ENCODE measurements around the gene PLA2G6.
A peak's percentile ranks its signal among the peaks of the same experiment; 100 is the strongest.

The PLA2G6 gene

GRCh38 chr22:38108561-38109319 lies 72.9 kb downstream of the PLA2G6 start:
- DNase-seq, result no peak

DNA sequence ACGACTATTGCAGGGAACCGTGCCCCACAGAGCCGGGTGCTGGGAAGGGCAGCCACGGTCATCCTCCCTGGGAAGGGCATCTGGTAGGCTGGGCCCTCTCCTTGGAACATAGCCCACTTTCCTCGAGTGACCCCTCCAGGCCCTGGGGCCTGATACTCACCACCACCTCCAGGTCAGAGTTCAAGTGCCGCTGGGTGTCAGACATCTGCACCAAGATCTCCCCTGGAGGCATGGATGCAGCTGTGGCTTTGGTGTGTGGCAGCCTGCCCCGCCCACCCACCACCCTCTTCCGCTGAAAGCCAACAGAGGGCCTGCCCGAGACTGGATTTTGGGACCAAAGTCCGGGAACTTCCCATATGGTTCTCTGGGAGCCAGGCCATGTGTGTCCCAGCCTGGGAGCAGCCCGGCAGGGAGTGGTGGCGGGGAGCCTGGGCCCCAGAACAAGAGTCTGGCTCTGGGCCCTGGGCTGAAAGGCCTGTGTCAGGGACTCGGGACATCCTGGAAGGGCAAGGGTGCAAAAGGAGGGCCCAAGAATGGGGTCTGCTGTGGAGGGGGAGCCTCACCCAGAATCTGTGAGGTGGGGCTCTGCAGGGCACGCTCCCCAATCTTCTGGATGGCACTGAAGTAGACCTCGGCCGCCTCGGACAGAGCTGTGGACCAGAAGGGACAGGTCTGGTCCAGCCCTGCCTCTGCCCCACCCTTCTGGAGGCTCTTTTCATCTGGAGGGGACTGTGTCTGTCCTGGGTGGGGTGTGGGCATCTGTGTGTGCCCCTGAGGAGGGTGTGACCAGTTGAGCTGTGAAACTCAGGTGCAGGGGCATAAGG lies 73.7 kb downstream of the PLA2G6 start:
- peak; percentile 53 for DNase-seq

DNA sequence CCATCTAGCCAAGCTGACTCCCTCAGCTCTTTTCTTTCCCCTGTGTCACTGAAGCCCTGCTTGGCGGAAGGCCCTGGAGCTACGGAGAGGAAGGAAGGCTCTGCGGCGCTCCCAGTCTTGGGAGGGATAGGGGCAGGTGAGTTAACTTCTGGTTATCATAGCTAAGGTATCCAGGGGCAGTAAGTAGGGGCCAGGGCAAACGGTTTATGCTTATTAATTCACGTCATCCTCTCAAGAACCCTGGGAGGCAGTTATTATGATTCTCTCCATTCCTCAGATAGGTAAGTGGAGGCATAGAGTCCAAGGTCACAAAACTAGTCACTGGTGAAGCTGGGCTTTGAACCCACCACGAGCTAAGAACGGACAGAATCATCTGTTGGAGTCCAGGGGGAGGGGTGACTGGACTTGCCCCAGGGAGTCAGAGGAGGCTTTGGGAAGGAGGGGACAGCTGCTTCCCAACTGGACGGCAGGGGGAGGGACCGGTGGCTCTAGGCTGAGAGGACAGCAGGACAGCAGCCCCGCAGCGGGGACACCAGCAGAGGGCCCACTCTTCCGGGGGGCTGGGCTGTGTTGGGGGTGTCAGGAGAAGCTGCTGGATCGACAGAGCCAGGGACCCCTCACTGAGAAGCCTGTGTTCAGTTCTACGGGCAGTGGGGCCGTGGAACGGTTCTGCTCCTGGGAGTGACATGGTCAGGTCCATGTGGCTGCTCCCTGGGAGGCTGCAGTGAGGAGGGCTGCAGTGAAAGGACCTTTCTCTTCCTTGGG lies 74.6 kb downstream of the PLA2G6 start:
- no peak for DNase-seq

- DNase-seq, result no peak
Measured at GRCh38 chr22:38104084-38104483, 77.5 kb downstream of the PLA2G6 start.

DNA sequence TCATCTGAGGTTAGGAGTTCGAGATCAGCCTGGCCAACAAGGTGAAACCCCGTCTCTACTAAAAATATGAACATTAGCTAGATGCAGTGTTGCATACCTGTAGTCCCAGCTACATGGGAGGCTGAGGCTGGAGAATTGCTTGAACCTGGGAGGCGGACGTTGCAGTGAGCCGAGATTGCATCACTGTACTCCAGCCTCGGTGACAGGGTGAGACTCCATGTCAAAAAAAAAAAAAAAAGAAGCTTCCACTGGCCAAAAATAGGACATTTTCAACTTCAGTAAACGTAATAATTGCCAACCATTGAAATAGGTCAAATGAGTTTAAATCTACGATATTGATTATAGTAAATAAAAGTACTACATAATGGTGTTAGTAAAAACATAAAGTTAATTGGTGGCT lies 78.0 kb downstream of the PLA2G6 start:
- no peak for DNase-seq

DNA sequence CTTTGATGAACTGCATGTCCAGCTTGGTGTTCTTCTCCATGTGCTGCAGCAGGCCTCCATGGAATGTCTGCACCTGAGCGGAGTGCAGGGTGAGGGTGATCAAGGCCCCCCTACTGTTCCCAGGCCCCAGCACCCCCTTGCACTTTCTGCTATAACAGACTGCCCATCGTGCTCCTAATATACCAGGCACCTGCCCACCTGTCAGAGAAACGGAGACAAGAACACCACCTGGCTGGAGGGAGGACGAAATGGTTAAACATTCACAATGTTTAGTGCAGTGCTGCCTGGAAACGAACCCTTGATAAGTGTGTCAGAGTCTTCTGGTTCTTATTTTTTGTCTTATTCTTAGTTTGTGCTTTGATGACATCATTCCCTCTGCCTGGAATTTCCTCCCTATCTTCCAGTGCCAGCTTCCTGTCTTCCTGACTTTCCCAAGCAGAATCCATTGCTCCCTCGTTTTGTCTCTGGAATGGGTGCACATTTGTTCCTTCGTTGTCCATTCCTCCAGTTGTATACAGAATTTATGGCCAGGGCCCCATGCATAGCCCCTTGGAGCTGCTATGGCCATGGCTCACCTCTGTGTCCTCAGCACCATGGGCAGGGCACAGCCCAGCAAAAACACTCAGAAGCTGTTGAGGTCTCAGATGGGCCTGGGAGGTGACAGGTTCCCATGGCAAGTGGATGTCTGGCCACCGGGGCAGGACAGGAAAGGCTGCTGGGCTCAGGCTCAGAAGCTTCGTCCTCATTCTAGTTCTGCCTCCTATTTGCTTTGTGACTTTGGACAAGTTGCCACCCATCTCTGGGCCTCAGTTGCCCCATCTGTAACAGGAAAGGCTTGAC lies 83.0 kb downstream of the PLA2G6 start:
- DNase-seq, result no peak

DNA sequence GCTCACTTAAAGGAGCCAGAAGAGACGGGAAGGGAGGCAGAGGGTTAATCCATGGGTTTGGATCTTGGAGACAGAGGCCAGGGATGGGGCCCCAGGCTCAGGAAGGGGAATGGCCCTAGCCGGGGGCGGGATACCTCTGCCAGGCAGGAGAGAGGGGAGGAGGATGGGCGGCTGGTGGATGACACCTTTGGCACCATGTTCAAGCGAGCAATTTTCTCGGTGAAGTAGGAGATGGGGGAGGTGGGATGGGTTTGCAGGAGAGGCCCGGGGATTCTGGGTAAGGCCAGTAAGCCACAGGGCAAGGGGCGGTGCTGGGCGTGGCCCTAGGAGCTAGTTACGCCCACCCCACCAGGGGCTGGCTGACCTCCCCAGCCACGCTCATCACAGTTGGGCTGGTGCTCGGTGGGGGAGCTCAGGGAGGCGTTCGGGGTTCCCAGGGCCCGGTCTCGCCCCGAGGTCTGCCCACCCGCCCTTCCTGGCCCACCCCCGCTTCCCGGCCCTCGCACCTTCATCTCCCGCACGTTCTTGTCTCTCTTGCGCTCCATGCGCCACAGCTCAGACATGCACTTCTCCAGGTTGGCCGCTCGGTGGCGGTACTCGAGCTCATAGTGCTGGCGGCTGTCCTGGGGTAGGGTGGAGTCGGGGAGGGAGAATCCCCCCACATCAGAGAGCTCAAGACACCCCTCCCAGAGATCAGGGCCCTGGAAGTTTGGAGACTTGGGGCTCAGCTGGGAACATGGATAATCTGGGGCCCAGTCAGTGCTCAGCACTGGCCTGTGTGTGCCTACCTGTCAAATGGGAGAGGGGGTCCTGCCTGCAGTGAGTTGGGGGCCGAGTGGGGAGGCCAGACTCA lies 83.8 kb downstream of the PLA2G6 start:
- no peak for DNase-seq

DNA sequence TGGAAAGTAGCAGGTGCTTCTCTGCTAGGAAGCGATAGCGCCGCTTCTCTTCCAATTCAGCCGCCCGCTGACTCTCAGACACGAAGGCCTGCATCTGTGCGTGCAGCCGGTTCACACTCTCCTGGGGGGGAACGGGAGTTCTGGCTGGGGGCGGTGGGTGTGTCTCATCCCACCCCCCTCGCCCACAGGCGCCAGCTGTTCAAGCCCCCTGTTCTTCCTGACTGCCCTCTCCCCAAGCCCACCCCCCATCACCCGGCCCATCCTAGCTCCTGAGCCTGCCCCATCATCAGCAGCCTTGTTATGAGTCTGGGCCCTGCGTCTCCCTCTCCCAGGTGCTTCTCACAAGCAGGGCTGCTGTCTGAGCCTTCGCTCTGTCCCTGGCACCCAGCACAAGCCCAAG lies 84.6 kb downstream of the PLA2G6 start:
- no peak for DNase-seq

DNA sequence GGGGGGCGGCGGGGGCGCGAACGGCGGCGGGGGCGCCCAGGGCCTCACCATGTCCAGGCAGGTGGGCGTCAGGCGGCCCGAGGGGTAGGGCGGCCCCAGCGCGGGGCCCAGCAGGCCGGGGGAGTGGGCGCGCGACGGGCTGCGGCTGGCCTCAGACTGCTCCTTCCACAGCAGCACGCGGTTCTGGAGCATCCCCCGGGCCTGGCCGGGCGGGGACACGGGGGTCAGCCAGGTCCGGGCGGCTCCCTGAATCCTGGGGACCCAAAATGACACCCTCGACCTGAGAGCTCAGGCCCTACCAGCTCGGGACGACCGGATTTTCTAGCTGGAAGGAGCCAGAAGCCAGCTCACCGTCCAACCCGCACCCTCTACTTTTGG lies 92.2 kb downstream of the PLA2G6 start:
- DNase-seq, result no peak

DNA sequence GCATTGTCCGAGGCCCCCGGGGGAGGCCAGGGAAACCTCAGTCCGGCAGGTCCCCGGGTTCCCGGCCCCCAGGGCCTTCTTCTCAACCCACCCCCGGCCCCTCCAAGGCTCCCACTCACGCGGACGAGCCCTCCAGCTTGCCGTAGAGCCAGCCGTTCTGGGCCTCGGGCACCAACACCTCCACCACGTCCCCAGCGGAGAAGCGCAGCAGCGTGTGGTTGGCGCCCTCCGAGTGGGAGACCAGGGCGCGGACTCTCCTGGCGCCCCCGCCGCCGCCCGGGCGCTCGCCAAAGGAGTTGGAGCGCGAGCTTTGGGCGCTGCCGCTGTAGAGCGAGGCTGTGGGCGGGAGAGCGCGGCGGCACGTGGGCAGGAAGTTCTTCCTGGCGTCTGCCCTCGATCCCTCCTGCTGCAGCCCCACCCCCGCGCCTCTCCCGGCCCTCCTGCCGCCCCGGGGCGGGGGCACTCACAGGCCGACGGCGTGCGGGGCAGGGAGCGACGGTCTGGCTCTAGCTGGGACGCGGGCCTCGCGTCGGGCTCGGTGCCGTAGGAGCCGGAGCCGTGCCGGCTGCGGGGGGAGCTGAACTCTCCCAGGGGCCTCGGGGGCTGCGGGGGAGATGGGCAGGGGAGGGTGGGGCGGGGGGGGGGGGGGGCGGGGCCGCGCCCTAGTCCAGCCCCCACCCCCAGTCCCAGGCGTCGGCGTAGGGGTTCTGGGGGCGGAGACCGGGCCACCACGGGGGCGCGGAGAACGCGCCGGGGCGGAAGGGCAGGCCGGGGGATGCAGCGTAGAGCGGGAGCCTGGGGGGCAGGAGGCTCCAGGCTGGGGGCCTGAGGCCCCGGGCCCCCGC lies 92.8 kb downstream of the PLA2G6 start:
- no peak for DNase-seq

GRCh38 chr22:38087855-38088254 lies 93.8 kb downstream of the PLA2G6 start:
- DNase-seq, result no peak

GRCh38 chr22:38086942-38087341 lies 94.7 kb downstream of the PLA2G6 start:
- DNase-seq, result no peak

- no peak for DNase-seq
Measured at GRCh38 chr22:38086001-38086845, 95.4 kb downstream of the PLA2G6 start.

DNA sequence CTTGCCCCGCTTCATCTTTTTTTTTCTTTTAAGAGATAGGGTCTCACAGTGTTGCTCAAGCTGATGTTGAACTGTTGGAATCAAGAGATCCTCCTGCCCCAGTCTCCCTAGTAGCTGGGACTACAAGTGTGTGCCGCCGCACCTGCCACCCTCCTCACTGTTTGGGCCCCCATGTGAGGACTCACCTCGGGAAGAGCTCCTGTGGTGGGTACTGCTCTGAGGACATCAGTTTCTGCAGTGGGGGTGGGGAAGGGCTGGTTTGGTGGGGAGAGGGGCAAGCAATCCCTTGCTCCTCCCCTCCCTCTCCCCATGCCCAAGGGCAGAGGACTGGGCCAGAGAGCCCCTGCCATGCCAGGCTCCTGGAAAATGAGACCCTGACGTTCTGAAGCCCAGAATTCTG lies 96.1 kb downstream of the PLA2G6 start:
- no peak for DNase-seq

DNA sequence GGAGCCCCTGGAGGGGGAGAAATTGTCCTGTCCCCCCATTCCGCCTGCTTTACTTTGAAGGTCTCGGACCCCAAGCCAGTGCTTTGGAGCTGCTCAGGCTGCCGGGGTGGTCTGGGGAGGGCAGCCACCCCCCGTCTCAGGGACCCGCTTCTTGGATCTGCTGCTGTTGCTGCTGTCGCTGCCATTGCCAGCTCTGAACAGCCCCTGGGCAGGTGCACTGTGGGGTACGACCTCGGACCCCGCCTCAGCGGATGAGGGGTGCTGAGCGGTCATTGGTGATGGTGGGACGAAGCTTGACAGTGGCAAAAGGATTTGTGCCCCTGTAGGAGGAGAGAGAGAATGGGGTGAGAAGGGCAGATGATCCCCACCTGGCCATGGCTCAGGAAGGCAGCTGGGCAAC lies 96.6 kb downstream of the PLA2G6 start:
- no peak for DNase-seq

DNA sequence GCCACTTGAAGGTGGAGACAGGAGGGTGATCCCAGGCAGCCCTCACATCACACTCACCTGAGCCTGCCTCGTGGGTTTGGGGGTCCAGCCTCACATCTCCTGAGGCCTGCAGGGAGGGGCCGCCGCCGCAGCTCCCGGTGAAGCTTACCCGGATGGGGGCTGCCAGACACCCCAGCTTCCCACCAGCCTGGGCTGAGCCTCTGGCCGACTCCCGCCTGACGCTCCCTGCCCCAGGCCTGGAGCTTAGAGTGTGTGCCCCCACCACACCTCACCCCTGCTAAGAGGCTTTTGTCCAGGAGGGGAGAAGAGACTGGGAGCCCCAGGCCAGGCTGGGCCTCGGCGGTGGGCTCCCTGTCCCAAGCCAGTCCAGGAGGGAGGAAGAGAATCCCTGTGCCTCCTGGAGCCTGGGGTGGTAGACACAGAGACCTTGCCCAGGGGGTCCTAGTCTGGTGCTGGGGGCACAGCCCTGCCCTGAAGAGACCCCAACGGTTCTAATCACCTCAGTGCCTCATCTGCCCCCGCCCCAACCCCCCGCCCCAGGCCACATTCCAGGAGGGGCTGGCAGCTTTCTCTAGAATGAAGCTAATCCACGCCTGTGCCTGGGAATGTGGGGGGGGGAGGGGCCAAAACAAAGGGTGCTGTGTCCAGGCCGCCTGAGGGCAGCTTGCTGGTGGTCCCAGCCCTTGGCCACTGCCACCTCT lies 97.5 kb downstream of the PLA2G6 start, which contains the start of gene SLC16A8:
TSS of gene SLC16A8 (minus strand) at position 254 of the 701 bp plus-strand sequence. CDS start 1,311 bp downstream, outside the sequence.
- DNase-seq, result no peak

DNA sequence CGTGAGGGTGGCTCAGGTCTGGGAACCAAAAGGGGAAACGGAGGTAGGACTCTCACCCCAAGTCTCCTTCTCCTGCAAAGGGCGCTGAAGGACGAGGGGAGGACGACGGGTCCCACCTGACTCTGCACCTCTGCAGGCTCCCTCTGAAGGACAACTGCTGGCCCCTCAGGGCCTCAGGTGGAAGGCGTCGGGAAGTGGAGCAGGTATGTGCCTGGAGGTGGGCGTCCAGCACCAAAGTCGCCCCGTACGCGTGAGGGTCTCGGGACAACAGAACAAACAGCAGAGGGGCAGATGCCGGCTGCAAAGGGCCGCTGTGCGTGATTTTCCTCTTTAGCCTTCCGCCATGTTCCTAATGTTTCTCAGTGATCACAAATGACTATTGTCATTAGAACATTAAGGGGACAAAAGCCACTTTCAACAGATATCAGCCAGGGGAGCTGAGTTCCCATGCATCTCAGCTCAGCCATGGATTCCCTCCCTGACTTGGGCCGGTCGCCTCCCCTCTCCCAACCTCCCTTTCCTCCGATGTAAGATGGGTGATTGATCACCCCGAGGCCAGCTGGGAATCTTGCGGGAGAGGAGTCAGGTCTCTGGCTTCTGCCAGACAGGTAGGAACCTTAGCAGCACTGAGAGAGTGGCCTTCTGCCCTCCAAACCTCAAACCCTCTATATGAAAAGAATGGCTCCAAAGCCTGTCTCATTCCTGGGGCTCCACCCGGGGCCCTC lies 98.5 kb downstream of the PLA2G6 start:
- DNase-seq, result no peak
